HPDE6-E6E7 (cell line): Measurements from ENCODE around the gene LGR4.

Experiments used
- DNase-seq: peaks from one replicate; pipeline ENCODE4 v3.0.0; 2011; ENCODE audit warnings: missing footprints; ENCODE audit errors: extremely low spot score

Gene LGR4

GRCh38 chr11:27485930-27486773, 13.6 kb upstream of the LGR4 start:
- DNase-seq, result no peak

GRCh38 chr11:27482793-27483192, 10.2 kb upstream of the LGR4 start:
- DNase-seq, result no peak

GRCh38 chr11:27481992-27482391, 9.4 kb upstream of the LGR4 start:
- no peak for DNase-seq

- no peak for DNase-seq
Observed at GRCh38 chr11:27477831-27478230, 5.2 kb upstream of the LGR4 start.

- DNase-seq, result no peak
Observed at GRCh38 chr11:27477243-27477642, 4.7 kb upstream of the LGR4 start.

- DNase-seq, result no peak
Observed at GRCh38 chr11:27475622-27476021, 3.0 kb upstream of the LGR4 start.

- DNase-seq, result no peak
Observed at GRCh38 chr11:27473017-27473406, 422 bp upstream of the LGR4 start.

GRCh38 chr11:27471589-27472397, 797 bp downstream of the LGR4 start:
- DNase-seq, result no peak

- DNase-seq, result no peak
Observed at GRCh38 chr11:27470826-27471588, 1.6 kb downstream of the LGR4 start.

GRCh38 chr11:27470166-27470565, 2.4 kb downstream of the LGR4 start:
- no peak for DNase-seq

GRCh38 chr11:27468995-27469695, 3.4 kb downstream of the LGR4 start:
- DNase-seq, result no peak

- no peak for DNase-seq
Observed at GRCh38 chr11:27468209-27468994, 4.2 kb downstream of the LGR4 start.

GRCh38 chr11:27467181-27467913, 5.2 kb downstream of the LGR4 start:
- no peak for DNase-seq

- no peak for DNase-seq
Observed at GRCh38 chr11:27466363-27466762, 6.2 kb downstream of the LGR4 start.

- DNase-seq, result no peak
Observed at GRCh38 chr11:27465629-27466028, 7.0 kb downstream of the LGR4 start.

GRCh38 chr11:27464909-27465308, 7.7 kb downstream of the LGR4 start:
- DNase-seq, result no peak

- no peak for DNase-seq
Observed at GRCh38 chr11:27464289-27464696, 8.3 kb downstream of the LGR4 start.

- no peak for DNase-seq
Observed at GRCh38 chr11:27462543-27462942, 10.0 kb downstream of the LGR4 start.

- no peak for DNase-seq
Observed at GRCh38 chr11:27460158-27460978, 12.2 kb downstream of the LGR4 start.
